Esophagus squamous epithelium (tissue), 5 donors: ENCODE results near the gene CDC6. TPM values are rescaled to one million over a fixed set of nuclear protein-coding genes. Genes with fewer than 3 reads are reported as not detected.

ENCODE experiments used
- DNase-seq: peaks from one replicate; lab custom pipeline; 2025; lab: John Stamatoyannopoulos, UW
- H3K27ac ChIP-seq, 4 donors: fragments of 200-600 bp; sonication (generic); one replicate each; pipeline ENCODE4 v1.5.1; 2016 to 2019; ENCODE audit warnings: mild to moderate bottlenecking in 1 of 4
- H3K27me3 ChIP-seq, 4 donors: fragments of 200-600 bp; sonication (generic); 1 replicate in 3 of 4; 2 replicates in 1 of 4; pipeline versions ENCODE4 v1.5.1 to v1.6.0; 2017 to 2021; ENCODE audit warnings: antibody characterized with exemption in 1 of 4
- H3K36me3 ChIP-seq, 3 donors: fragments of 200-600 bp; sonication (generic); one replicate each; pipeline ENCODE4 v1.5.1; 2016 to 2019
- H3K4me1 ChIP-seq, 3 donors: fragments of 200-600 bp; sonication (generic); one replicate each; pipeline ENCODE4 v1.5.1; 2017 to 2019
- H3K4me3 ChIP-seq, 4 donors: fragments of 200-600 bp; sonication (generic); 1 replicate in 3 of 4; 2 replicates in 1 of 4; pipeline ENCODE4 v1.5.1; 2016 to 2019; ENCODE audit warnings: mild to moderate bottlenecking in 2 of 4, moderate library complexity in 1 of 4
- H3K9me3 ChIP-seq, 3 donors: fragments of 200-600 bp; sonication (generic); one replicate each; pipeline ENCODE4 v1.5.1; 2016 to 2019
- POLR2A ChIP-seq, 4 donors: fragments of 450-650 bp; IDR thresholded peaks; one replicate each; pipeline ENCODE4 v1.6.1; 2017; ENCODE audit warnings: antibody characterized with exemption in 4 of 4, mild to moderate bottlenecking in 4 of 4, moderate library complexity in 3 of 4
- WGBS, 2 donors: methylation state at CpG; one replicate each; pipeline ENCODE4 v1.1.5; 2018; 5-methylcytosine and 5-hydroxymethylcytosine counted together
- intact Hi-C: fragments of 100-400 bp; cut with DNase I; formaldehyde crosslinking; loops from one replicate; pipeline ENCODE4 v1.15.0; 2022
- total RNA-seq, 4 donors: library from RNA; depleted of rRNA; stranded (reverse); fragments of >200 nt; gene quantifications; one replicate each; pipeline ENCODE4 v1.1.0, GENCODE V29; 2016
- TF ChIP-seq, protein P1 (sequence below), 6 experiments: fragments of 450-650 bp in 4 of 6; fragments of 200-600 bp in 2 of 6; sonication (generic) in 2 of 6; IDR thresholded peaks; one replicate each; pipeline ENCODE4 v1.5.1; 2016 to 2019; ENCODE audit warnings: antibody characterized with exemption in 6 of 6, mild to moderate bottlenecking in 4 of 6, moderate library complexity in 4 of 6
- donor health status: DM: yes; HTN: yes; CAD: no.

CDC6 gene
- total RNA-seq, 4 donors from 2014 or later = 2.9 to 17.8 (median 9.8) TPM

DNA sequence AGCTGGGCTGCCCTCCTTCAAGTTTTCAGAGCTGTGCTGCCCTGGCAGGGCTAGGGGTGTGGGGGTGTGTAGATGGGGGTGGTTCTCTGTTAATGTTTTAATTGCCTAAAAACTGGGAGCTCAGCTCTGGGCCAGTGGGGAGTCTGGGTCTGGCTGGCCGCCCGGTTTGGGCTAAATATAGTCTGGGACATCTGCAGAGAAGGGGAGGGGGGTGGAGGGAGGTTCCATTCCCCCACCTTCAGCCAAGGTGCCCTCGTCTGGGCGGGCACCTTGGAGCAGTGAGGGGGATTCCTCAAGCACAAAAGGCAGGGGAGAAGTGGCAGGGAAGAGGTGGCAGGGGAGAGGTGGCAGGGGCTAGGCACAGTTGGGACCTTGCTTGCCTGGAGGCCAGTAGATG, 34.3 kb downstream of the CDC6 start:
- no peak for TF ChIP-seq POLR2A (IDR thresholded peaks at IDR 0.05)
- TF ChIP-seq, protein P1, sequence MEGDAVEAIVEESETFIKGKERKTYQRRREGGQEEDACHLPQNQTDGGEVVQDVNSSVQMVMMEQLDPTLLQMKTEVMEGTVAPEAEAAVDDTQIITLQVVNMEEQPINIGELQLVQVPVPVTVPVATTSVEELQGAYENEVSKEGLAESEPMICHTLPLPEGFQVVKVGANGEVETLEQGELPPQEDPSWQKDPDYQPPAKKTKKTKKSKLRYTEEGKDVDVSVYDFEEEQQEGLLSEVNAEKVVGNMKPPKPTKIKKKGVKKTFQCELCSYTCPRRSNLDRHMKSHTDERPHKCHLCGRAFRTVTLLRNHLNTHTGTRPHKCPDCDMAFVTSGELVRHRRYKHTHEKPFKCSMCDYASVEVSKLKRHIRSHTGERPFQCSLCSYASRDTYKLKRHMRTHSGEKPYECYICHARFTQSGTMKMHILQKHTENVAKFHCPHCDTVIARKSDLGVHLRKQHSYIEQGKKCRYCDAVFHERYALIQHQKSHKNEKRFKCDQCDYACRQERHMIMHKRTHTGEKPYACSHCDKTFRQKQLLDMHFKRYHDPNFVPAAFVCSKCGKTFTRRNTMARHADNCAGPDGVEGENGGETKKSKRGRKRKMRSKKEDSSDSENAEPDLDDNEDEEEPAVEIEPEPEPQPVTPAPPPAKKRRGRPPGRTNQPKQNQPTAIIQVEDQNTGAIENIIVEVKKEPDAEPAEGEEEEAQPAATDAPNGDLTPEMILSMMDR (IDR thresholded peaks at IDR 0.05) = no peak

DNA sequence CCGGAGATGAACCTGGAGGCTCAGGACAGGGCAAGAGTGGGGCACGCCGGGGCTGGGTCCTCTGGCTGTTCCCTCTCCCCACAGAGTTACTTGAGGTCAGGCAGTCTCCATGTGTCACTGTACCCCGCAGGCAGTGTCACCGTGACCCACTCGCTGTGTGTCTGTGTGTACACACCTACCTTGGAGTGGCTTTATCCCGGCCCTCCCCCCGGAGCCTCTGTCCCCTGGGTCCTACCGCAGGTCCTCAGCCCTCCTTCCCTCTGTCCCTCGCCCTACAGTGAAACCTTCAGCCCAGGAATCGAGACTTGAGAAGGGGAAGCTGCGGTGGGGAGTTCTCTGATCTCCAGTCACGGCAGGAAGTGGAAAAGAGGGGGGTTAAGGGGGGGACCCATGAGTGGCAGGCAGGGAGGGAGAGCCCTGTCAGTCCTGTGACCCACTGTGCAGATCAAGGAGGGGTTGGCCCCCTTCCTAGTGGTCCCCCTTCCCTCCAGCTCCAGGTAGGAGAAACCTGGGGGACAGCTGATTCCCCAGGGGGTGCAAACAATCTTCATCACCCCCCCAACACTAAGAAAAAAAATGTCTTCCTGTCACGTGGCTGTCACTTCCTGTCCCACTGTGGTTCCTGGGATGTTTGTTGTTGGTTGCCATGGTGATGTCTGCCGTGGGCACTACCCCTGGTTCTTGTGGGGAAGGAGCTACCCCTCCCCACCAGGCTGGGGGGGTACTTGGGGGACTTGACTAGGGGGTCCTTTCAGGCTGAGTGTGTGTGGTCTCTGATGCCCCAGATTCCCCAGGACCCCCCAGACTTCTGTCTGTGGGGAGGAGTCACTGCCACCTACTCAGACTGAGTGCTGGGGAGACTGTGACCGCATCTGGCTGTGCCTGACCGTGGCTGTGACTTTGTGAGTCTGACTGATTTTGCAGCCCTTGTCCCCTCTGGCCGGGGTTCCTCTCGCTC, 35.0 kb downstream of the CDC6 start:
- TF ChIP-seq POLR2A (IDR thresholded peaks at IDR 0.05) = peak in 2 of 4 donors; percentile 25 to 48
- TF ChIP-seq, protein P1 (IDR thresholded peaks at IDR 0.05) = no peak
- WGBS, 2 donors = 19% methylated on average over 4 to 5 of the region's 19 CpGs
- no peaks in the 10 kb centered on the region for H3K9me3 ChIP-seq
- DNase-seq = peak; percentile 57
- peaks cover 83 to 98% (median 91%) of the 10 kb centered on the region in 3 donors for H3K4me1 ChIP-seq
- no peaks in the 10 kb centered on the region for H3K36me3 ChIP-seq
- H3K27me3 ChIP-seq = no peaks in the 10 kb centered on the region
- intact Hi-C loops = no loop called here
- H3K27ac ChIP-seq = peak overlapping the region; percentile 63 to 97 (median 92)
- H3K4me3 ChIP-seq = peak overlapping the region; percentile 1 to 96 (median 90)

More for the DNA sequence above, 34.3 kb downstream of the CDC6 start:
- Histone ChIP-seq H3K4me1 (peaks cover 83 to 98% (median 91%) of the 10 kb centered on the region in 3 donors), H3K36me3 (no peaks in the 10 kb centered on the region), H3K9me3 (no peaks in the 10 kb centered on the region), H3K27me3 (no peaks in the 10 kb centered on the region), H3K4me3 (peak overlapping the region; percentile 1 to 96 (median 90)), H3K27ac (peak overlapping the region; percentile 63 to 97 (median 92))
- intact Hi-C loops = no loop called here
- DNase-seq = no peak
- no CpG with 5 or more reads among the region's 4 CpGs for WGBS, 2 donors

DNA sequence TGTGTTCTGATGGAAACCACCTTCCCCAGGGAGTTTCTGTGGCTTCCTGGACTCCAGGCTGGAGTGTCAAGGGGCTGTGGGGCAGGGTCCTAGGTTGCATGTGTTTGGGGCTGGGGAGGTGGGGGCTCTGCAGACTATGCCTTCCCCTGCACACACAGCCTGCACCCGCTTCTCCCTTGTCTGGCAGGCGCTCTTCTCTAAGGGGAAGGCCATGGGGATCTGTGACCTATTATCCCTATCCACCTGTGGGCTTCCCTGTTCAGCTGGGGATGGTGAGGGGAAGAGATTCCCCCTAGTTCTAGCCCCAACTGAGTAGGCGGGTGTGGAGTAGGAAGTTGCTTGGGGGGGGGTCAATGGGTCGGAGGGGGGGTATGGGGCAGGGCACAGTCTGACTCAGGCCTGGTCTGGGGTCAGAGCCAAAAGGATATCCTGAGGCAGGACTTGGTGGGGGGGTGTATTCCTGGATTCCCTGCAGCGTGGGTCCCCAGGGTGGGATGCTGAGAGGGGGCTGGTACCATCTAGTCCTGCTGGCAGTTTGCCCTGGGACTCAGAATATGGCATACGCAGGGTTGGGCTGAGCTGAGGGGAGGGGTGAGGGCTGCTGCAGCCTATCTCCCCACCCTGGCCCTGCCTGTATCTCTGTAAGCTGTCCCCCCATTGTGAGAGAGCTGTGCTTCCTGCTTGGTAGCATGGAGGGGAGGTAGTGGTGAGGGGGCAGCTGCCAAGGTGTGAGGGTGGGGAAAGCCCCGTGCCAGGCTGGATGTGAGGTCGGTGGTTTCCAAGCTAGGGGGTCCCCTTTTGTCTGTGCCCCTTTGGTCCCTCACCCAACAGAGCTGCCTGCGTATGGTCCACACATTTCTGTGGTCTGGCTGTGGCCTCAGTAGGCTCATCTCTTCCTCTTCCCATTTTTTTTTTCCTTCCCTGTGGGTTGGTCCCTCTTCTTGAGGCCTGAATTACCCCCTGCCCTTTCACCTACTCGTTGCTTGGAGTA, 36.0 kb downstream of the CDC6 start:
- Histone ChIP-seq H3K4me3 (peak overlapping the region in 3 of 4 donors; percentile 89 to 96 (median 92)), H3K27ac (peak overlapping the region; percentile 63 to 97 (median 92)), H3K9me3 (no peaks in the 10 kb centered on the region), H3K36me3 (no peaks in the 10 kb centered on the region), H3K27me3 (no peaks in the 10 kb centered on the region), H3K4me1 (peaks cover 86 to 100% (median 100%) of the 10 kb centered on the region in 3 donors)
- intact Hi-C loops = no loop called here
- 5 to 42% methylated on average over 3 to 4 of the region's 10 CpGs for whole genome bisulfite sequencing, 2 donors
- DNase-seq = no peak
- TF ChIP-seq POLR2A (IDR thresholded peaks at IDR 0.05) = no peak
- TF ChIP-seq, protein P1 (IDR thresholded peaks at IDR 0.05) = no peak

DNA sequence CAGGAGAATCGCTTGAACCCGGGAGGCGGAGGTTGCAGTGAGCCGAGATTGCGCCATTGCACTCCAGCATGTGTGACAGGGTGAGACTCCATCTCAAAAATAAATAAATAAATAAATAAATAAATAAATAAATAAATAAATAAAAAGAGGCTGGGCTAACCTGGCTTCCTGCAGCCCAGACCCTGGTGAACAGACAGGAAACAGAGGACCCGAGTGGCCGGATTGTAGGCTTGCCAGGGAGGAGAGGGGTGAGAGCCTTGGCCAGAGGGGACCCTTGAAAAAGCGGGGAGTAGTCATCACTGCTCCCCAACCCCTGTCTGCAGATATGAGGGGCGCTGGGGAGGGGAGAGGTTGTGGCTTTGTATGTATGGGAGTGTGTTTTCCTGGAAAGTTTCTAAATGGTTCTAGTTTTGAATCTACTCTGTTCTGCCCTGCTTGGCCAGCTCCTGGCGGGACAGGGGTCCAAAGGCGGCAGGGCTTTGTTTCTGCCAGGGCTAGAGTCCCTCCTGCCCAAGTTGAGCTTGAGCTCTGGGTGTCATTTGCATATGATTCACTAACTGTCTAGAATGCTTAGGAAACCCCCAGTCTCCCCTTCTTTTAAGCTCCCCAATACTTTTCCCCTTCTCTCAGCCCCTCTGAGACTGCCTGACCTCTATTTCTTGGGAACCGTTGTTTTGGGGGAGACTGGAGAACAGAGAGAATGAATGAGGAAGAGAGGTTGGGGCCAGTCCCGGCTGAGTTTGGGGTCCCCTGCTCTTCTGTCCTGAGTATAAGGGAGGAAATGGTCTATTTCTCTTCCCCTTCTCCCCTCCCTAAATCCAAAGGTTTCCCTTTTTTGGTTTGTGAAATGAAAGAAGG, 37.7 kb downstream of the CDC6 start:
- 59 to 75% methylated on average over 12 to 13 of the region's 13 CpGs for WGBS, 2 donors
- H3K27ac ChIP-seq = peak overlapping the region; percentile 63 to 97 (median 92)
- TF ChIP-seq POLR2A (IDR thresholded peaks at IDR 0.05) = no peak
- TF ChIP-seq, protein P1 (IDR thresholded peaks at IDR 0.05) = no peak
- peaks cover 79 to 100% (median 95%) of the 10 kb centered on the region in 3 donors for H3K4me1 ChIP-seq
- H3K9me3 ChIP-seq = no peaks in the 10 kb centered on the region
- intact Hi-C loops = no loop called here
- H3K36me3 ChIP-seq = no peaks in the 10 kb centered on the region
- no peaks in the 10 kb centered on the region for H3K27me3 ChIP-seq
- peak overlapping the region in 1 of 4 donors; percentile 2 for H3K4me3 ChIP-seq
- DNase-seq = no peak
